Liver (tissue), 9 donors: Measurements from ENCODE around the gene GTPBP3. TPM values are rescaled to one million over a fixed set of nuclear protein-coding genes. Genes with fewer than 3 reads are reported as not detected.

Experiments
- DNase-seq: peaks from one replicate; pipeline ENCODE4 v3.0.0-alpha.2; 2017; ENCODE audit warnings: low spot score
- H3K27ac ChIP-seq, 2 donors: one replicate each; pipeline ENCODE4 v1.7.0; 2013; ENCODE audit warnings: inconsistent platforms in 2 of 2, low read length in 2 of 2, control low read depth in 1 of 2, low read depth in 1 of 2, mild to moderate bottlenecking in 1 of 2
- H3K27me3 ChIP-seq, 4 donors: one replicate each; pipeline versions ENCODE4 v1.6.1 to v1.7.0; 2013; ENCODE audit warnings: low read length in 3 of 4, inconsistent platforms in 1 of 4, mild to moderate bottlenecking in 1 of 4, moderate library complexity in 1 of 4; ENCODE audit not compliant: control insufficient read depth in 4 of 4, insufficient read depth in 4 of 4
- H3K36me3 ChIP-seq, 4 donors: one replicate each; pipeline versions ENCODE4 v1.6.1 to v1.7.0; 2013; ENCODE audit warnings: low read length in 3 of 4, mild to moderate bottlenecking in 3 of 4, low read depth in 1 of 4, moderate library complexity in 1 of 4; ENCODE audit not compliant: control insufficient read depth in 4 of 4, insufficient read depth in 3 of 4
- H3K4me1 ChIP-seq, 4 donors: one replicate each; pipeline versions ENCODE4 v1.6.1 to v1.7.0; 2013; ENCODE audit warnings: low read length in 3 of 4, mild to moderate bottlenecking in 3 of 4, moderate library complexity in 1 of 4; ENCODE audit not compliant: control insufficient read depth in 4 of 4, insufficient read depth in 4 of 4
- H3K4me3 ChIP-seq, 3 donors: one replicate each; pipeline versions ENCODE4 v1.6.1 to v1.7.0; 2013; ENCODE audit warnings: low read length in 3 of 3, control low read depth in 1 of 3, low read depth in 1 of 3, mild to moderate bottlenecking in 1 of 3
- H3K9ac ChIP-seq, 2 donors: one replicate each; pipeline ENCODE4 v1.7.0; 2013; ENCODE audit warnings: low read length in 2 of 2, mild to moderate bottlenecking in 2 of 2, moderate library complexity in 2 of 2, control low read depth in 1 of 2, low read depth in 1 of 2
- H3K9me3 ChIP-seq, 4 donors: one replicate each; pipeline versions ENCODE4 v1.6.1 to v1.7.0; 2013; ENCODE audit warnings: low read length in 3 of 4; ENCODE audit not compliant: control insufficient read depth in 4 of 4
- ATF3 ChIP-seq: IDR thresholded peaks from 2 replicates; pipeline ENCODE4 v1.6.1; 2016; ENCODE audit warnings: antibody characterized with exemption
- CTCF ChIP-seq: fragments of 150-350 bp; IDR thresholded peaks from 2 replicates; pipeline ENCODE4 v1.5.1; 2017; ENCODE audit warnings: improper control_type of control experiment, low read depth, low read length; ENCODE audit not compliant: missing input control
- EGR1 ChIP-seq, 2 donors: IDR thresholded peaks; 2 replicates each; pipeline ENCODE4 v1.6.1; 2016 to 2018; ENCODE audit warnings: antibody characterized with exemption in 2 of 2, low read depth in 2 of 2
- FOXA1 ChIP-seq: IDR thresholded peaks from 2 replicates; pipeline ENCODE4 v1.6.1; 2016; ENCODE audit warnings: antibody characterized with exemption
- FOXA2 ChIP-seq: IDR thresholded peaks from 2 replicates; pipeline ENCODE4 v1.6.1; 2016; ENCODE audit warnings: antibody characterized with exemption
- GABPA ChIP-seq, 2 donors: IDR thresholded peaks in 1 of 2; conservative IDR thresholded peaks in 1 of 2; 2 replicates each; pipeline ENCODE4 v1.6.1; 2016; ENCODE audit warnings: antibody characterized with exemption in 2 of 2, mild to moderate bottlenecking in 1 of 2, moderate library complexity in 1 of 2
- HNF4A ChIP-seq, 2 donors: conservative IDR thresholded peaks; 2 replicates each; pipeline ENCODE4 v1.6.1; 2016; ENCODE audit warnings: antibody characterized with exemption in 2 of 2, mild to moderate bottlenecking in 2 of 2
- HNF4G ChIP-seq: IDR thresholded peaks from 2 replicates; pipeline ENCODE4 v1.6.1; 2016; ENCODE audit warnings: antibody characterized with exemption
- JUND ChIP-seq, 2 donors: IDR thresholded peaks; 2 replicates each; pipeline ENCODE4 v1.6.1; 2016; ENCODE audit warnings: antibody characterized with exemption in 2 of 2
- MAX ChIP-seq: IDR thresholded peaks from 2 replicates; pipeline ENCODE4 v1.6.1; 2016; ENCODE audit warnings: antibody characterized with exemption
- NR2F2 ChIP-seq: IDR thresholded peaks from 2 replicates; pipeline ENCODE4 v1.6.1; 2016; ENCODE audit warnings: antibody characterized with exemption
- RAD21 ChIP-seq, 2 donors: IDR thresholded peaks; 2 replicates each; pipeline ENCODE4 v1.6.1; 2016; ENCODE audit warnings: antibody characterized with exemption in 2 of 2, mild to moderate bottlenecking in 2 of 2
- REST ChIP-seq: IDR thresholded peaks from 2 replicates; pipeline ENCODE4 v1.6.1; 2016; ENCODE audit warnings: antibody characterized with exemption, mild to moderate bottlenecking
- RXRA ChIP-seq, 2 donors: IDR thresholded peaks; 2 replicates each; pipeline ENCODE4 v1.6.1; 2017 to 2018; ENCODE audit warnings: antibody characterized with exemption in 2 of 2, mild to moderate bottlenecking in 1 of 2
- SP1 ChIP-seq: IDR thresholded peaks from 2 replicates; pipeline ENCODE4 v1.6.1; 2018; ENCODE audit warnings: antibody characterized with exemption, mild to moderate bottlenecking
- TAF1 ChIP-seq: conservative IDR thresholded peaks from 2 replicates; pipeline ENCODE4 v1.6.1; 2016; ENCODE audit warnings: antibody characterized with exemption, mild to moderate bottlenecking
- YY1 ChIP-seq: IDR thresholded peaks from 2 replicates; pipeline ENCODE4 v1.6.1; 2016; ENCODE audit warnings: antibody characterized with exemption, mild to moderate bottlenecking
- ZBTB33 ChIP-seq: IDR thresholded peaks from 2 replicates; pipeline ENCODE4 v1.6.1; 2016; ENCODE audit warnings: antibody characterized with exemption
- WGBS: extraction: QIAGEN DNeasy Blood & Tissue Kit; methylation state at CpG from one replicate; pipeline ENCODE4 v1.1.7; 2013; 5-methylcytosine and 5-hydroxymethylcytosine counted together
- polyA plus RNA-seq, 2 donors: library from polyadenylated mRNA; stranded (reverse) in 1 of 2; unstranded in 1 of 2; fragments of 200-250 nt in 1 of 2; fragments of >200 nt in 1 of 2; fragmentation: Nextera tagmentation in 1 of 2; extraction: Ambion mirVana in 1 of 2; gene quantifications; one replicate each; pipeline versions ENCODE4 v1.2.1 to v1.2.3, GENCODE V29; 2013 to 2015
- total RNA-seq, 2 donors: library from RNA; depleted of rRNA; stranded (reverse); fragments of >200 nt; gene quantifications; one replicate each; pipeline ENCODE4 v1.2.3, GENCODE V29; 2014
- donor health status: healthy.
- donor health status: healthy.
- donor health status: healthy.
- donor health status: healthy.
- donor health status: healthy.

GTPBP3 gene
- total and polyA plus RNA-seq, 4 donors: 4.9 to 15.5 (median 9.6) TPM

GRCh38 chr19:17322854-17323253 lies 14.5 kb upstream of the GTPBP3 start:
- DNase-seq: no peak
- WGBS: 86% methylated on average over 10 of the region's 10 CpGs

More at GRCh38 chr19:17322854-17323253, 14.5 kb upstream of the GTPBP3 start:
- no peaks in the 10 kb centered on the region for H3K27me3 ChIP-seq
- no peak overlapping the region for H3K9ac ChIP-seq
- no peak overlapping the region for H3K4me3 ChIP-seq
- H3K36me3 ChIP-seq: peaks cover 10 to 27% (median 15%) of the 10 kb centered on the region in 4 donors
- peaks cover 1 to 20% (median 14%) of the 10 kb centered on the region in 4 donors for H3K4me1 ChIP-seq
- no peak overlapping the region for H3K27ac ChIP-seq
- no peaks in the 10 kb centered on the region for H3K9me3 ChIP-seq
- TF ChIP-seq GABPA (IDR thresholded peaks at IDR 0.05 in 1 of 2, conservative IDR thresholded peaks at IDR 0.05 in 1 of 2) (no peak), RAD21 (IDR thresholded peaks at IDR 0.05) (no peak), ZBTB33 (no peak), YY1 (no peak), NR2F2 (no peak), FOXA2 (no peak), MAX (no peak), SP1 (no peak), RXRA (IDR thresholded peaks at IDR 0.05) (no peak), HNF4G (no peak), REST (no peak), CTCF (no peak), TAF1 (no peak), ATF3 (no peak), EGR1 (IDR thresholded peaks at IDR 0.05; ENCODE audit: low read depth in 2 of 2) (no peak), JUND (IDR thresholded peaks at IDR 0.05) (no peak), FOXA1 (no peak), HNF4A (conservative IDR thresholded peaks at IDR 0.05) (no peak)
